ENCODE results near the gene RTTN.

DNA sequence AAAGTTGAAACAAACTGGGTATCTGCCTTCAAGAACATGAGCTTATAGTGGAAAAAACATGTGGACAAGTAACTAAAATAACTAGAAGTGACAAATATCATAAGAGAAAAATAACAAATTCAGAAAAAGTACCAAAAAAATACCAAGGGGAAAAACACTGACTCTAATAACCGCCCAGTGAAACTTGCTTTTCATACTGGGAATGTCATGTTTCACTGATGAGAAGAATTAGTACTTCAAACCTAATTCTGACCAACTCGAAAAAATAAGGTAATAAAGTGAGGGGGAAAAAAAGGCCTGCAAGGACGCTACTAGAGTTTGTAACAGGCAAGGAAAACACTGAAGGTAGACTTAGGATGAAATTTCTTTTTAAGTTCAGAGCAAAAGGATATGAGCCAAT is 83.6 kb downstream of the RTTN start:
- no peak for TF ChIP-seq ZFP41 (CRISPR knock-in tag; IDR thresholded peaks at IDR 0.05; ENCODE audit: borderline replicate concordance)
- TF ChIP-seq EZH2 (conservative IDR thresholded peaks at IDR 0.05; ENCODE audit: low read depth, low read length), result no peak
- no peak for TF ChIP-seq RCOR2 (CRISPR knock-in tag; IDR thresholded peaks at IDR 0.05)
- TF ChIP-seq ZNF792 (CRISPR knock-in tag; IDR thresholded peaks at IDR 0.05), result no peak
